OCI-M2 (cell line): Measurements from ENCODE around the gene GTF3A.

Experiments used
- DNase-seq: peaks from one replicate; lab custom pipeline; 2025; ENCODE audit not compliant: unreplicated experiment; lab: John Stamatoyannopoulos, UW

GTF3A gene

DNA sequence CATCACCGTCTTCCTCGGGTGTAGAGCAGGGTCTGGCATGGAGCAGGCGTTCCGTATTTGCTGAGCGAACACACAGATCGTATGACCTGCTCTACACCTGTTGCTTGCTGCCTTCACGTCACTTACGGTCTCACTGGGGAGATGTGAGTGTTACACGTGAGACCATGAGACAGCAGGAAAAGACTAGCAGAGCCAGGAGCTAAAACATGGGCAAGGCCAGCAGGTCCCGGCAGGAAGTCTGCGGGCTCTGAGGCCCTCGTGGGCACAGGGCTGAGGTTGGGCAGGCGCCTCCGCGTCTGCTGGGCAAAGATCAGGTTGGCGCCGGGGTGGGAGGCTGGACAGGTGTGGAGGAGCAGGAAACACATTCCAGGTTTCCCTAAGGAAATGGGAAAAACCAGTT, 19.7 kb upstream of the GTF3A start:
- DNase-seq = no peak

DNA sequence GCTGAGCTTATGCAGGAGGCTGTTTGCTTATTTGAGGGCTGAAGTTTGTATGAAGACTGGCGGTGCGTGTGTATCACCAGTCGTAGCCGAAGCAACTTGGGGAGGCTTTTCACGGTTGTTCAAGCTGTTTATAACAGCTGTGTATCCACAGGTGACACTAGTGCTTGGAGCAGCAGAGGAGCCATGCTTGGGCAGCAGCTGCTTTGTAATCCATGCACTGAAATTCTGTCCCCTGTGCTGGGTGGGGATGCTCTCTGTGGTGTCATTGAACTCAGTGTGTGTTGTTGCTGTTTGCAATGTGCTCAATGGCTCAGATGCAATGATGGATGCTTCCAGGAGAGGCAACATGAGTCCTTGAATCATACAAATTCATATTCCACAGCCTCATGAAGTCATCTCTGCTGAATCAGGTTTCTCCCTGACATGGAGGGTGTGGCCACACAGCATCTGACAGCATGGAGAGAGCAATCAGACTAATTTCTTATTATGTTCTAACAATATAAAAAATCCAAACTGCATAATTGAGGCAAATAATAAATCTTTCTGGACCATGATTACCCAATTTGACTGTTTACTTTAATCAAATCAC, 18.8 kb upstream of the GTF3A start:
- DNase-seq = no peak

DNA sequence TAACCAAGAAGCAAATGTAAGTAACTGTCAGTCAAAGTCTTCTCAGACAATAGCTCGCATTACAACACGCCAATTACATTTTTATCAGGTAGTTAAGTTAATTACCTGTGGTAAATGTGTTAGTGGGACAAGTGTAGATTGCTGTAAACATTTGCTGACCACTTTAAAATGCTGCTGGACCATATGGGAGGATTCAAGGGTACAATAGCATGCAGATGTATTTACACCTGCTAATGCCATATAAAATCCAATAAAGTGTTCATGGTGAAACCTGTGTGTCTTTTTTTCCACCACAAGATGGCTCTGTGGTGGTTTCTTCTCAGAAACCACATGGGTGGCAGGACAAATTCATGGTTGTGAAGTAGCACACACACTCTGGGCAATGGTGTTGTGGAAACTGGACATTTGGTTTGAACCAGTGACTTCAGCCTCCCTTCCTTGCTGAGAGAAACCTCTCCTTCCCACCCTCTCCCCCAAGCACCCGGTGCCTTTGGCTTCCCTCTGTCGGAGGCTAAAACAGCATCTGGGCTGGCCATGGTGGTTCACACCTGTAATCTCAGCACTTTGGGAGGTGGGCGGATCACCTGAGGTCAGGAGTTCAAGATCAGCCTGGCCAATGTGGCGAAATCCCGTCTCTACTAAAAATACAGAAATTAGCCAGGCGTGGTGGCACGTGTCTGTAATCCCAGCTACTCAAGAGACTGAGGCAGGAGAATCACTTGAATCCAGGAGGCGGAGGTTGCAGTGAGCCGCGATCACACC, 18.1 kb upstream of the GTF3A start:
- DNase-seq = no peak

DNA sequence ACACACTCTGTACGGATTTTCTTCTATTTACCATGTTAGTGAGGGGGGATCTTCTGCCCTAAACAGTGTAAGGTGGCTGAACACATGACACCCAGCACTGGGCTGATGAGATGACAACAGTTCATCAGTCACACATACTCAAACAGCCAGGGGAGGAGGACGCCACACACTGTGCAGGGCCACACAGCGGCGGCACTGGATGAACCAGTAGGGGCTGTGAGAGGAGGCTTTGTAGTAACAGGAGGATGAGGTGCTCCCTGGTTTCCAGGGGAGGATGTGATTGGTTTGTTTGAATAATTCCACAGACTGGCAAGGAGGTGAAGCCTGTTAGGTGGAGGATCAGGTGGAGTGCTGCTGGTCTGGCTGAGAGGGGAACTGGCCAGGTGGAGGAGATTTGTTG, 16.3 kb upstream of the GTF3A start:
- DNase-seq = no peak

DNA sequence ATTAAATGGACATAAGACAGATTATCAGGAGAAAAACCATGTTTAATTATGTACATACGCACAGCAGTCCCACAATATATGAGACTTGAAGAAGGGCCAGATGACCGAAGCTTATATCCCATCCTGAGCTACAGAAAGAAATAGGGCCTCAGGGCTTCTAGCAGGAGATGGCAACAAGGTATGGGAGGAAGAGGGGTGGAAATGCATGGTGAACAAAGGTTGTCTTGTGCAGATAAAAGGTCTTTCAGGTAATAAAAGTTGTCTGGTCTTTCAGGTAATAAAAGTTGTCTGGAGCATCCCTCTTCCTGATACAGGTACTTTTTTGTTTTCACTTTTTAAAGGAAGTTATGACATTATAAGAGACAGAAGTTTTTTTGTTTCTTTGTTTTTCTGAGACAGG, 15.4 kb upstream of the GTF3A start:
- no peak for DNase-seq

DNA sequence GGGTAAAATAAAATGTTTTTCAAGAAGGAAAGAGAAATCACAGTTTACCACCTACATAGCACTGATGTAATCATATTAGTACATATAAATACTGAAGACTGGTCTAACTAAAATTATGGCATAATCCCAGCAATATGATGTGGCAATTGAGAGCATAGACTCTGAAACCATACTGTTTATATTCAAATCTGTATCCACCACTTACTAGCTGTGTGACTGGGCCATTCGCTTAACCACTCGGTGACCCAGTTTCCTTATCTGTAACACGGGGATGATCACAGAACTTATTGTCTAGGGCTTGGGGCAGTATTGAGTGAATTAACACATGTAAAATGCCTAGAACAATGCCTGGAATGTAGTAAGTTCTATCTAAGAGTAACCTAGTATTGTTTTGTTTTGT, 13.1 kb upstream of the GTF3A start:
- no peak for DNase-seq

DNA sequence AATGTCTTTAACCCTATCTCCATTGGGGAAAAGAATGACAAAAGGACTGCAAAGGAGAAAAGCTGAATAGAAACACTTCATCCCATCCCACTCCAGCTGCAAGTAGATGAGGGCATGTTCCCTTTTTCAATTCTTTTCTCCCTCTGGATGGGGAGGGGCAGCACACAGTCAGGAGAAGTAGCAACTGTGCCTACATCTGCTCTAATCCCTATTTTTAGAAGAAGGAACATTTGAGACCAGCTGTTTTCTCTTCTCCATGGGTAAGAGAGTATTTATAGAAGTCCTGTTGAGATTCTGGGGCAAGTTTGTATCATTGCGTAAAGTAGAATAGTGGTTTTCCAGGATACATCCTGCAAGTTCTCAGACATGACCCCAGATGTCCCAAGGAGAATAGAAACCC, 9.3 kb upstream of the GTF3A start:
- no peak for DNase-seq

DNA sequence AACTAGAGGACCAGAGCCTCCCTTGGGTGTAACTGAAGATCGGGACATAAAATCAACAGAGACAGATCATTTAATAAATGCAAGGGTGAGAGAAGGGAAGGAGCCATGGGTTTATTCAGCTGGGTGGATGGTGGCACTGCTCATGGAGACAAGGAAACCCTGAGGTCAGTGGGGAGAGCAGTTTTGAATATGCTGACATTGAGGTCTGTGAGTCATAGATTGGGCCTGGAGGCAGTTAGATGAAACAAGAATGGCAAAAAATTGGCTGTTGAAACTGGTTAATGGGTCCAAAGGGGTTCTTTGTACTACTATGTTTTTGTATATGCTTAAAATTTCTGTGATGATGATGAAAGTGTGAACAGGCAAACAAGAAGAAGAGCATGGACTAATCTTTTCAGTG, 5.1 kb upstream of the GTF3A start:
- DNase-seq = no peak

DNA sequence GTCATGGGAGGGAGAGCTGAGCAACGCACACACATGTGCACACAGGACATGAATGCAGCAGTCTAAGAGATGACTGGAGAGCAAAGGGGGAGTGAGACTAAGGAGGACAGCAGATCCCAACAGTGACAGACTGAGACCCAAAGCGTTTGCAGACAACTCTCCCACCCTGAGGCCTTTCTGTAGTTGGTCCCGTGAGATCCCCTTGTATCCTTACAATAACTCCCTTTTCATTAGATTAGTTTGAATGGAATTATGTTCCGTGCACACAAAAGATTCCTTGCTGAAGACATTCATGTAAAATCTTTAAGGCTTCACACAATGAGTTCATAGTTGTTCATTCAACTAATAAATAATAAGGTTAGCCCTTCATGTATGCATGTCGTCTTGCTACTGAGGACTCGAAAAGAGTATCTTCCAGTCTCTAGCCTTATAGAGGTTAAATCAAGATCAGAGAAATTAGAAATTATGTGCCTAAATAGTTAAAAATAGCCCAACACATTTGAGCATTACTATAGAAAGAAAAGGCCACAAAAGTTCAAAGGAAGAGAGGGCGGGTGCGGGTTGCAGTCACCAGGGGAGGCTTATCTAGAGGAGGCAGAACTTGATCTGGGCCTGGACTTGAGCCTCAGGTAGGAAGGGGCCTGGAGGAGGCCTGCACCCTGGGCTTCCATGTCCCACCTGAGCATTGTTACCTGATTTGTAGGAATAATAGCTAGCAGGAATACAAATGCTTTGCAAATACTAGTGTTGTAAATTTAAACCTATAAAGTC, 3.1 kb upstream of the GTF3A start:
- no peak for DNase-seq

DNA sequence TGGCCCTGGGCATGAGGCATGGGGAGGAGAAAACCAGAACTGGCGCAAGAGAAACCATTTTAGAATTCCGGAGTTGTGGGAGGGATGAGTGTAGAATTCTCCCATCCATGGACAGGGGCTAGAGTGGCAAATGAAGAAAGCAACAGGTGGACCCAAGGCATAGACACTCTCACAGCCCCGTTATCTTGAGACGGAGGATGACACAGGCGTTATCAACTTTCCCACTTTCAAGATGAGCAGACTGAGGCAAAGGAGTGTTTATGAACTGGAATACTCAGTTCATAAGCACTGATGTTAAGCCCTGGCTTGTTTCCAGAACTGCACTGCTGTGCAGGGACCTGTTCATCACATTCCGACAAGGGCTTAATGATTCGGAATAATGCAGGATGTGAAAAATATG, 1.1 kb upstream of the GTF3A start:
- DNase-seq = no peak

DNA sequence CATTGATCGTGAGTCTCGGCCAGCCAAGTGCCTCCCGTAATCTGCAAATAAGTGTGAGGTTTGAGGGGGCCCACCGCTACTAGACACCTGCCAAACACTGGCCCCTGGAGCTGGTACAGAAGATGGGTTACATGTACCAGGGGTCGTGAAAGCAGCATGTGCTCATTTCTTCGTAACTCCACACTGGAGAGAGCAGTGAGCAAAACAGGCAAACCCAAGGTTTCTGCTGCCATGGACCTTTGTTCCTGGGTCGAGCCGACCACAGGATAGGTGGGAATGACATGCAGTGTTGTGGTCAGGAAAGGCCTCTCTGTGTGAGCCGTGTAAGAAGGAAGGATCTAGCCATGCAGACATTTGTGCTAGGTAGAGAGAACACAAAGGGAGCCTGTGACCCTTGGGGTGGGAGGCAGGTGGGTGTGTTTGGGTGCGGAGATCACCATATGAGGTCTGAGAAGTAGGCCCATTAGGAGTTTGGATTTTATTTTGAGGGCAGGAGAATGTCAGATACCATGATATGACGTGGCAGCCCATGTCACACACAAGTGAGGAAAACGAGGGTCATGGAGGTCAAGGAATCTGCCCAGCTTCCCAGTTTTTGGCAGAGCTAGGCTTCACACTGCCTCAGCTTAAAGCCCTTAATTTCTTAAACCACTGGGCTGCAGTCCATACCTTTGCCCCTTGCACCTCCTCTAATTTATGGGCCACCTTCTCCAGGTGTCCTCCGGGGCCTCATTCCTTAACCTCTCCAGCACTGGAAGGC, 919 bp downstream of the GTF3A start:
- DNase-seq = no peak

DNA sequence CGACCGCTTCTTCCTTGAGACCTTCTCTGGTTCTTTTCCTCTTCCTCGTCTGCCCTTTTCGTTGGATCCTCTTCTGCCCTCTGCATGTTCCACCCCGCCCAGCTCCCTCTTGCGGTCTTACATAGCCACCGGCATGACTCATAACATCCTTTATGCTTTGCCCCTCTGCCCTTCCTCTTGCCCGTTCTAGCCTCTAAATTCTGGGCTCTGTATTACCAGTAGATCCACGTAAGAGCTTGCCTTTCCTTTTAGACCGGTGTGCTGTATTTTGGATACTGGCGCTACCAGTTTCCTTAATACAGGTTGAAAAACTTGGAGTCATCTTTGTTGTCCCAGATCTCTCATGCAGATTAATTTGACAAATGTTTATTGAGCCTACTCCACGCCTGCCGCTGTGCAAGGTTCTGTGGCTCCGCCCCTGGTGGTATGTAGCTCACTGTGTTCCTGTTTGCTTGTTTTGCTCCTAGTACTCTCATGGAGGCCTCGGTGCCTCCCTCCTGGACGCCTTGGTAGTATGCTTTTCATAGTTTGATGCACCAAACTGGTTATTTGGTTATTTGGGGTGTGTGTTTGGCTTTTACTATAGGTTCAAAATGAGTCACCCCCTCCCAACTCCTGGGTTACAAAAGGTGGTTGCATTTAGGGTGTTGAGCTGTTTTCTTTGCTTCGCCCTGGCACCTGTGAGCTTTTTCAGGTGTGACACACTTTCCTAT, 1.7 kb downstream of the GTF3A start:
- no peak for DNase-seq

DNA sequence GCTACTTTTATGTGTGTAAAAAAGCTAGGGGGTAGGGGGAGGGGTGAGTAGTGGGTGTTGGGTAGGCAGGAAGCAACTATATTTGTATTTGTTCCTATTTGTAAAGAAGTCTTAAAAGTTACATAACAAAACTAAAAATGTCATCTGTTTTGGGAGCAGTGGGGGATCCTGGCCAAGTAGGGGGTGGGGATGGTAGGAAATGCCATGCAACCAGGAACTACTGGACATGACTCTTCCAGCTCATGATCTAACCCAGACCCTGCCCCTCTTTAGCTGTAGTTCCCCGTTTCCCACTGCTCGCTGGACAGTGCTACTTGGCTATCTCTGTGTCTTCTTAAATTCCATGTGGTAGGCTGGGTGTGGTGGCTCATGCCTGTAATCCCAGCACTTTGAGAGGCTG, 3.2 kb downstream of the GTF3A start:
- DNase-seq = no peak

DNA sequence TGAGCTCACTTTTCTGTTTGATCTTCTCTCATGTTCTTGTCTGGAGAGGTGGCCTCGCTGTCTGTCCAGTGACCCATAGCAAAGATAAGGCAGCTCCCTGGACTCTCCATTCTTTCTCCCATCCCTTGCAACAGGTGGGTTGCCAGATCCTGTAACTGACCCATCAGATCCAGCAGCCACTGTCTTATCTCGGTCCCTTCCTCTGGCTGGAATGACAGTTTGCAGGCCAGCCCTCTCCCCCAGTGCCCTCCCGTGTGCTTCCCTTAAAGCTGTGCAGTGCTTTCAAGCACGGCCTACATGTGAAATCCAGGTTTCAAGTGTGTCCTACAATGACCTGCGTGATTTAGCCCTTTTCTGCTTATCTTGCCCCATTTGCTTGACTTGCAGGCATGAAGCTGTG, 3.7 kb downstream of the GTF3A start:
- no peak for DNase-seq

DNA sequence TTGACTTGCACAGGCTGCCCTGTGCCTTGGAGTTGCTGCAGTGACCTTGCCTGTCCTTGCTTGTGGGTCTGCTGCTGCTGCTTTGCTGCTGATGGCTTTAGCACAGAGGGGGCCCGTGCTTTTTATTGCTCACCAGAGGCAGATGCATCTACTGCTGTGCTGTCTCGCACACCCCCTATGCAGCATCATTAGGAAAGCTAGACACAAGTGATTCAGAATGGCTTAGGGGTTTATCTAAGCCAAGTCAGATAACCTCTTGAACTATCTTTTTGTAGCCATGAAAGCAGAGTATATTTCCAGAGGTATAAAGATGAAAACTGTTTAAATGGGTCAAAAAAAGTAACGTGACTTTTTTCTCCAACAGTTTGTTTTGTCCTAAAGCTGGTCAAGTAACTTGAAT, 7.8 kb downstream of the GTF3A start:
- DNase-seq = no peak

DNA sequence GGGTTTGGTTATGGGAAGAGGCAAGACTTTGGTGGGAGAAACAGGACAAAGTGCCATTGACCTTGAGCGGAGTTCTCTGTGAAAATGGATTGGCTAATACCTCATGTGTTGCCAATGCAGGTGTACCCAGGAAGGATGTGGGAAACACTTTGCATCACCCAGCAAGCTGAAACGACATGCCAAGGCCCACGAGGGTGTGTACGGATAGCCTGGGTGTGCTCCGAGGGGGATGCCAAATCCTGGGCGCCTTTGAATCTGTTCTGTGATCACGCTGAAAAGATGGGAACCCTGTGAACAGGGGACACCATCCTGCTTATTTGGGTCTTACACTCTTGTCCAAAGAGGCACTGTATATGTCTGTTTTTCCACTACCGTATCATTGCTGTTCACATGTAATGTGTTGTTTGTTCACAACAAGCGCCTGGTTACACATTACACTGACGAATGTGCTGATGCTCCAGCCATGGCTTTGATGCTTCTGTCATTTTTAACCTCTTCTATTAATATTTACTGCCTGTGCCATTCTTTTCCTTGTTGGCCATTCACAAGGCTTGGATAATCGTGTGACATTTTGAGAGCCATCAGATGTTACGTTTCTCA, 8.3 kb downstream of the GTF3A start:
- DNase-seq = no peak

DNA sequence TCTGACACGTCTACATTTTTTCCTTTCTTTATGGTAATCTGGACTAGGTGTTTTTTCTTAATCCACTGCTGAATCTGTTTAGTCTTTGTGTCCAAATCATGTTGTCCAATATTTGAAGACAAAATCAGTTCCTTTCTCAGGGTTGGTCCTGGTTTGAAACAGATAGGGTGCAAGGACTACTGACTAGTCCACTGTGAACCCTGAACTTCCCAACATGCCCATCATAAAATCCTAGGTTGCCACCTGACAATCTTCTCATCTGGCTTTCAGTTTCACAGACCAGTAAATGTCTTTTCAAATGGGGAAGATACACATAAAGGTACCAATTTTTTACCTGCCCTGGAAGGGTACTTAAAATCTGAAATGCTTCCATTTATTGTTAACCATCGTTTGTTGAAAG, 12.7 kb downstream of the GTF3A start:
- DNase-seq = no peak

DNA sequence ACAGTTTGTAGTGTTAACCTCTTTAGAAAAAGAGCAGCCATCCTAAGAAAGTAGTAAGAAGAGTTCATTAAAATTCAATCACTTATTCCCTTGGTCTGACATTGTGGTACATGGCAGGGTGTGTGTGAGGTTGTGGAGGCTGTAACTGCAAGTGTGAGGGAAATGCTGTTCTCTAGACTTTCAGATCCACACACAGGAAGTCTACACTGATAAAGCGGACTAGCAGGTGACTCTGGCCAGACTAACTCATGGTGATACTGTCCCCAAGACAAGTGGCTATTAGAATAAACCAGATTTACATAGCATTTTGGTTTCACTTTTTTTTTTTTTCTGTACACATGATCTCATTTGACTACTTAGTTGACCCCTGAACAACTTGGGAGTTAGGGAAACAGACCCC, 16.0 kb downstream of the GTF3A start:
- DNase-seq = no peak

DNA sequence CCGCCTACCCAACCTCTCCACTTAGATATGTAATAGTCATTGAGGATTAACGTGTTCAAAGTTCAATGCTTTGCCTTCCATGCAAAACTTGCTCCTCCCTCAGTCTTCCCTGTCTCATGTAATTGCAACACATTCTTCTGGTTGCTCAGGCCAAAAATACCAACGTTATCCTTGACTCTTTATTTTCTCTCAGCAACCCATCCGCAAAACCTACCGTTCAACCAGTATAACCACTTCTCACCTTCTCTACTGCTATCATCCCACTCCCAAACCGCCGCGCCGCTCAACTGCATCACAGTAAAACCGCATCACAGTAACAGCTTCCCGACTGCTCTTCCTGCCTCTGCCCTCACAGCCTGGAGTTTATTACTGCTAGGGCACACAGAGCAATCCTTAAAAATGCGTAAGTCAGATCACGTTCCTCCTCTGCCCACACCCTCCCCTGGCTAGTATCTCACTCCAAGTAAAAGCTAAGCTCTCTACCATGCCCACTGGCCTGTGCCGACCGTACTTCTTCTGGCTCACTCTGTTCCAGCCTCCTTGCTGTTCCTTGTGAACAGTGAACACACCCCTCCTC, 17.7 kb downstream of the GTF3A start:
- DNase-seq = no peak

DNA sequence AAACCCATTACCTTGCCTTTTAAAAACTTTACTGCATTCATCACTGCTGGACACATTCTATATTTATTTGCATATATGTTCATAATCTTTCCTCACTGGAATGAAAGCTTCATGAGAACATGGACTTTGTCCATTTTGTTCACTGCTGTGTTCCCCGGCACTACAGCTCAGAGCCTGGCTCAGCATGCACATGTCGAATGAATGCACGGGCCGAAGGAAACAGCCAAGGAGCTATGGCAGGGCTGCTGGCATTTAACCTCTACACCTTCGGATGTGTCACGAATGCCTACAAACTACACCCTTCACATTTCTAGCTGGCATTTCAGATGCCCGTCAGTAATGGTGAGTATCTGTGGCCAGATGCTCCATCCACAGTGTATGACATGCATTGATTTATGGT, 18.4 kb downstream of the GTF3A start:
- no peak for DNase-seq
